Progenitor cell of endocrine pancreas (in vitro differentiated cells): Measurements from ENCODE around the gene SLC16A13. TPM values are rescaled to one million over a fixed set of nuclear protein-coding genes. Genes with fewer than 3 reads are reported as not detected.

Experiments
- DNase-seq: peaks from one replicate; pipeline ENCODE4 v3.0.0; 2021; ENCODE audit warnings: low spot score; ENCODE audit not compliant: unreplicated experiment
- H3K27ac Mint-ChIP-seq: 2 replicates; pipeline ENCODE4 v1.8.0; 2021; ENCODE audit warnings: mild to moderate bottlenecking, moderate library complexity, mixed read lengths
- H3K27me3 Mint-ChIP-seq: 2 replicates; pipeline ENCODE4 v1.8.0; 2021; ENCODE audit warnings: mixed read lengths
- H3K36me3 Mint-ChIP-seq: 2 replicates; pipeline ENCODE4 v1.8.0; 2022; ENCODE audit warnings: mixed read lengths; ENCODE audit not compliant: insufficient read depth
- H3K4me1 Mint-ChIP-seq: 2 replicates; pipeline ENCODE4 v1.8.0; 2021; ENCODE audit warnings: low read depth, mixed read lengths
- H3K4me3 Mint-ChIP-seq: 2 replicates; pipeline ENCODE4 v1.8.0; 2021; ENCODE audit warnings: low read depth, mild to moderate bottlenecking, moderate library complexity, mixed read lengths
- H3K9me3 Mint-ChIP-seq: 2 replicates; pipeline ENCODE4 v1.8.0; 2021; ENCODE audit warnings: low read depth, mixed read lengths
- CTCF ChIP-seq: fragments of 200-600 bp; sonication (generic); IDR thresholded peaks from one replicate; pipeline ENCODE4 v1.5.0; 2021; ENCODE audit warnings: antibody characterized with exemption, mild to moderate bottlenecking; ENCODE audit not compliant: unreplicated experiment
- total RNA-seq: library from RNA; stranded (reverse); gene quantifications from 2 replicates; pipeline ENCODE4 v1.2.1, GENCODE V29; 2021

SLC16A13 gene
- total RNA-seq, 1 donor from 2014 or later, result 20.3 TPM

- Mint-ChIP-seq H3K27me3 (peaks cover 22% of the 10 kb centered on the region), H3K4me1 (no peaks in the 10 kb centered on the region), H3K4me3 (no peak overlapping the region), H3K36me3 (peaks cover 2% of the 10 kb centered on the region), H3K27ac (no peak overlapping the region), H3K9me3 (peaks cover 13% of the 10 kb centered on the region)
- no peak for DNase-seq
- no peak for TF ChIP-seq CTCF
Observed at GRCh38 chr17:7067198-7067597, 31.4 kb downstream of the SLC16A13 start.

GRCh38 chr17:7068268-7068667, 32.5 kb downstream of the SLC16A13 start:
- H3K4me1 Mint-ChIP-seq, result no peaks in the 10 kb centered on the region
- no peak for DNase-seq
- peaks cover 22% of the 10 kb centered on the region for H3K27me3 Mint-ChIP-seq
- H3K4me3 Mint-ChIP-seq, result no peak overlapping the region
- peaks cover 2% of the 10 kb centered on the region for H3K36me3 Mint-ChIP-seq
- no peak for TF ChIP-seq CTCF
- peaks cover 13% of the 10 kb centered on the region for H3K9me3 Mint-ChIP-seq
- H3K27ac Mint-ChIP-seq, result no peak overlapping the region

GRCh38 chr17:7070712-7071111, 34.9 kb downstream of the SLC16A13 start:
- no peaks in the 10 kb centered on the region for H3K4me1 Mint-ChIP-seq
- DNase-seq, result no peak
- H3K9me3 Mint-ChIP-seq, result peaks cover 13% of the 10 kb centered on the region
- peaks cover 12% of the 10 kb centered on the region for H3K27me3 Mint-ChIP-seq
- no peak for TF ChIP-seq CTCF
- no peak overlapping the region for H3K27ac Mint-ChIP-seq
- no peak overlapping the region for H3K4me3 Mint-ChIP-seq
- peaks cover 2% of the 10 kb centered on the region for H3K36me3 Mint-ChIP-seq

- no peak overlapping the region for H3K4me3 Mint-ChIP-seq
- no peaks in the 10 kb centered on the region for H3K4me1 Mint-ChIP-seq
- no peak for DNase-seq
- peaks cover 2% of the 10 kb centered on the region for H3K36me3 Mint-ChIP-seq
- peaks cover 10% of the 10 kb centered on the region for H3K9me3 Mint-ChIP-seq
- no peak for TF ChIP-seq CTCF
- H3K27ac Mint-ChIP-seq, result no peak overlapping the region
- peaks cover 12% of the 10 kb centered on the region for H3K27me3 Mint-ChIP-seq
Observed at GRCh38 chr17:7072406-7072805, 36.6 kb downstream of the SLC16A13 start.

- peaks cover 9% of the 10 kb centered on the region for H3K27me3 Mint-ChIP-seq
- H3K4me3 Mint-ChIP-seq, result no peak overlapping the region
- no peaks in the 10 kb centered on the region for H3K4me1 Mint-ChIP-seq
- DNase-seq, result no peak
- no peak for TF ChIP-seq CTCF
- no peaks in the 10 kb centered on the region for H3K36me3 Mint-ChIP-seq
- H3K27ac Mint-ChIP-seq, result no peak overlapping the region
- no peaks in the 10 kb centered on the region for H3K9me3 Mint-ChIP-seq
Observed at GRCh38 chr17:7074931-7075330, 39.1 kb downstream of the SLC16A13 start.
